ENCODE results near the gene GSG1L. TPM values are rescaled to one million over a fixed set of nuclear protein-coding genes. Genes with fewer than 3 reads are reported as not detected.

Gene GSG1L
- total and polyA plus RNA-seq, 4 donors, result 0.14 to 1.3 (median 0.24) TPM

DNA sequence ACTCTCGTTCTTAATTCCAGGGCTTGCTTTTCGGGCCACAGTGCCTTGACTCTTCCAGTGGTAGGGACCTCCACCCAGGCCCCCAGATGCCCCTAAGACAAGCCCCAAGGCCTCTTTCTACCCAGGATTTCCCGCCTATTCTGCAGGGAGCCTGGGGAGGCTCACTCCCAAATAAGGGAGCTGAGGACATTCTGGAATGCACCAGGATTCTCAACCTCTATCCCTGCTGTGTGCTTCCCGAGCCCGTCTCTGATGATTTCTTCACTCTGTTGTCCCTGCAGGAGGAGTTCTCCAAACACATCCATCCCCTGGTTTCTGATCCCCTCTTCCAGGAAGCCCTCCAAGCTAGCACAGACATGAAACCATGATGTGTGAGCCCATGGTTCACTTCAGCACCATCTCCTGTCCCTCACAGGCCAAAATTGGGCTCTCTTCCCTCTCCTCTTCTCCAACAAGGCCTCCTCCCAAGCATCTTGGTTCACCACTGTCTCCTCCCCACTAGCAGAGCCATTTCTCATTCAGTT, 257.6 kb downstream of the GSG1L start:
- Histone ChIP-seq H3K4me3 (no peak overlapping the region), H3K4me1 (ENCODE audit: control insufficient read depth in 5 of 5, insufficient read depth in 5 of 5, low read length in 5 of 5) (no peaks in the 10 kb centered on the region), H3K9ac (ENCODE audit: insufficient read depth in 1 of 2, low read length in 2 of 2) (no peak overlapping the region), H3K27ac (ENCODE audit: low read depth in 1 of 2, low read length in 1 of 2) (no peak overlapping the region), H3K27me3 (ENCODE audit: control insufficient read depth in 3 of 3, insufficient read depth in 3 of 3, low read length in 2 of 3) (peaks cover 0 to 2% (median 0%) of the 10 kb centered on the region in 3 donors), H3K36me3 (ENCODE audit: control insufficient read depth in 4 of 4, insufficient read depth in 4 of 4, low read length in 4 of 4) (no peaks in the 10 kb centered on the region), H3K9me3 (ENCODE audit: control insufficient read depth in 4 of 4, insufficient read depth in 3 of 4, low read length in 3 of 4) (peaks cover 0 to 16% (median 0%) of the 10 kb centered on the region in 4 donors)
- ATAC-seq (ENCODE audit: insufficient read depth, low FRiP score) (no peak), DNase-seq (no peak)
- 52 to 65% methylated on average over 5 of the region's 5 CpGs for WGBS, 2 donors
- TF ChIP-seq, protein P1, sequence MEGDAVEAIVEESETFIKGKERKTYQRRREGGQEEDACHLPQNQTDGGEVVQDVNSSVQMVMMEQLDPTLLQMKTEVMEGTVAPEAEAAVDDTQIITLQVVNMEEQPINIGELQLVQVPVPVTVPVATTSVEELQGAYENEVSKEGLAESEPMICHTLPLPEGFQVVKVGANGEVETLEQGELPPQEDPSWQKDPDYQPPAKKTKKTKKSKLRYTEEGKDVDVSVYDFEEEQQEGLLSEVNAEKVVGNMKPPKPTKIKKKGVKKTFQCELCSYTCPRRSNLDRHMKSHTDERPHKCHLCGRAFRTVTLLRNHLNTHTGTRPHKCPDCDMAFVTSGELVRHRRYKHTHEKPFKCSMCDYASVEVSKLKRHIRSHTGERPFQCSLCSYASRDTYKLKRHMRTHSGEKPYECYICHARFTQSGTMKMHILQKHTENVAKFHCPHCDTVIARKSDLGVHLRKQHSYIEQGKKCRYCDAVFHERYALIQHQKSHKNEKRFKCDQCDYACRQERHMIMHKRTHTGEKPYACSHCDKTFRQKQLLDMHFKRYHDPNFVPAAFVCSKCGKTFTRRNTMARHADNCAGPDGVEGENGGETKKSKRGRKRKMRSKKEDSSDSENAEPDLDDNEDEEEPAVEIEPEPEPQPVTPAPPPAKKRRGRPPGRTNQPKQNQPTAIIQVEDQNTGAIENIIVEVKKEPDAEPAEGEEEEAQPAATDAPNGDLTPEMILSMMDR (IDR thresholded peaks at IDR 0.05; ENCODE audit: control extremely low read depth, extremely low read depth), result no peak

DNA sequence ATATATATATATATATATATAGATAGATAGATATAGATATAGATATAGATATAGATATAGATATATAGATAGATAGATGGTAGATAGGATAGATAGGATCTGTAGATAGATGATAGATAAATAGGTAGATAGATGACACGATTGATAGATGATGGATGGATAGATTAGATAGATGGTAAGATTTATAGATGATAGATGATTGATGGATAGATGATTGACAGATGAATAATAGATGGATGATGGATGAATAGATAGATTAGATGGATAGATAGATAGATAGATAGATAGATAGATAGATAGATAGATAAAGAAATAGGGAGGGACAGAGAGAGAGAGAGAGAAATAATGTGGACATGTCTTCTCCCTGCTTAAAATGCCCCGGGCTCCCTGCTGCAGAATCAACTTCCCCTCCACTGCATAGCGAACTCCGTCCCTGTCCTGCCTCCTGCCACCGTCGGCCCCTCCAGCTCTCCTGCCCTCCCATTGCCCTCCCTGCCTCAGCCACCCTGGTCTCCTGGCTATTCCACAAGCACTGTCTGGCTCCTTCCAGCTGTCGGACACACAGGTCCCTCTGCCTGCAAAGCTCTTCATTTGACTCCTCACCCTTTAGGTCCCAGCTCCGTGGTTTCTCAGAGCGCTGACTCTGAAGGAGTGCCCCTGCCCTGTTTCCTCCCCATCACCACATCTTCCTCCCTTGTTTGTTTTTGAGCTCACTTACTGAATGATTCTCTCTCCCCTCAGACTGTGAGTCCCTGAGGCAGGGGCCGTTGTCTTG, 259.6 kb downstream of the GSG1L start:
- Histone ChIP-seq H3K27me3 (ENCODE audit: control insufficient read depth in 3 of 3, insufficient read depth in 3 of 3, low read length in 2 of 3) (peaks cover 0 to 2% (median 0%) of the 10 kb centered on the region in 3 donors), H3K27ac (ENCODE audit: low read depth in 1 of 2, low read length in 1 of 2) (no peak overlapping the region), H3K9me3 (ENCODE audit: control insufficient read depth in 4 of 4, insufficient read depth in 3 of 4, low read length in 3 of 4) (peaks cover 0 to 4% (median 0%) of the 10 kb centered on the region in 4 donors), H3K4me1 (ENCODE audit: control insufficient read depth in 5 of 5, insufficient read depth in 5 of 5, low read length in 5 of 5) (no peaks in the 10 kb centered on the region), H3K9ac (ENCODE audit: insufficient read depth in 1 of 2, low read length in 2 of 2) (no peak overlapping the region), H3K4me3 (no peak overlapping the region), H3K36me3 (ENCODE audit: control insufficient read depth in 4 of 4, insufficient read depth in 4 of 4, low read length in 4 of 4) (no peaks in the 10 kb centered on the region)
- no peak for DNase-seq
- TF ChIP-seq, protein P1 (IDR thresholded peaks at IDR 0.05; ENCODE audit: control extremely low read depth, extremely low read depth), result no peak
- no peak for ATAC-seq (ENCODE audit: insufficient read depth, low FRiP score)
- WGBS, 2 donors, result 14 to 28% methylated on average over 10 of the region's 10 CpGs

DNA sequence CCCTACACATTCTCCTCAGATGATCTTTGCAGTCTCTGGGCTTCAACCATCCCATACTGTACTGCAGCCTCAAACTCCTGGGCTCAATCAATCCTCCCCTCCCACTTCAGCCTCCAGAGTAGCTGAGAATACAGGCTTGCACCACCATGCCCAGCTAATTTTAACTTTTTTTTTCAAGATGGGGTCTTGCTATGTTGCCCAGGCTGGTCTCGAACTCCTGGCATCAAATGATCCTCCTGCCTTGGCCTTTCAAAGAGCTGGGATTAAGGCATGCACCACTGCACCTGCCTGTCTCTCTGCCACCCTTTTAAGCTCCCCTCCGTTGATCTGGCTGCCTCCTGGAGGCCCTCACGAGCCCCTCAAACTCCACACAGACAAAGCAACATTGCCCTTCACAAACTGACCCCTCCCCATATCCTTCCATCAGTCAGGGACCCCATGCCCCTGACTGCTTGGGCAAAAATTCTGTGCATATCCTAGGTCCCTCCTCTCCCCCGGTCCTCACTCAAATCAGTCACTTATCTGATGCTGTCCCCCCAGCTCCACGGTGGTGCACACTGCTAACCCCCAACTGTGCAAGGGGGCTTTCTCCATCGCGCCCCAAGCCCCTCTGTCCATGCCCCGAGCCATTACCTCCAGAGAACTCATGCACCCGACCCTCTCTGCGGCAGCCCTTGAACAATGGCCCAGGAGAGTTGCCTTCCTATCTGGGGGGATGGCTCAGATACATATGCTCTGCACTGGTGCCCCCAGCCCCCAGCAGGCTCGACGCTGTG, 260.7 kb downstream of the GSG1L start:
- DNase-seq (no peak), ATAC-seq (ENCODE audit: insufficient read depth, low FRiP score) (no peak)
- no peak overlapping the region for H3K27ac ChIP-seq (ENCODE audit: low read depth in 1 of 2, low read length in 1 of 2)
- no peak overlapping the region for H3K4me3 ChIP-seq
- TF ChIP-seq, protein P1 (IDR thresholded peaks at IDR 0.05; ENCODE audit: control extremely low read depth, extremely low read depth), result no peak
- H3K9me3 ChIP-seq (ENCODE audit: control insufficient read depth in 4 of 4, insufficient read depth in 3 of 4, low read length in 3 of 4), result peaks cover 0 to 4% (median 0%) of the 10 kb centered on the region in 4 donors
- no peak overlapping the region for H3K9ac ChIP-seq (ENCODE audit: insufficient read depth in 1 of 2, low read length in 2 of 2)
- H3K27me3 ChIP-seq (ENCODE audit: control insufficient read depth in 3 of 3, insufficient read depth in 3 of 3, low read length in 2 of 3), result peaks cover 0 to 2% (median 0%) of the 10 kb centered on the region in 3 donors
- 75 to 78% methylated on average over 12 of the region's 12 CpGs for WGBS, 2 donors
- H3K4me1 ChIP-seq (ENCODE audit: control insufficient read depth in 5 of 5, insufficient read depth in 5 of 5, low read length in 5 of 5), result no peaks in the 10 kb centered on the region
- no peaks in the 10 kb centered on the region for H3K36me3 ChIP-seq (ENCODE audit: control insufficient read depth in 4 of 4, insufficient read depth in 4 of 4, low read length in 4 of 4)
